HG02981 (cell line): ENCODE measurements around the gene MSANTD1.

Experiments used
- ATAC-seq: cut with Tn5 transposase; IDR thresholded peaks from one replicate; pipeline ENCODE4 v1.9.1; 2021; ENCODE audit warnings: mild to moderate bottlenecking, moderate library complexity; ENCODE audit not compliant: unreplicated experiment

The MSANTD1 gene

GRCh38 chr4:3248811-3249661, at the start of gene MSANTD1:
Gene MSANTD1 (plus strand): TSS chr4:3249159. CDS start chr4:3249223, 64 bp downstream.
- no peak for ATAC-seq

- no peak for ATAC-seq
These were observed 49.1 kb upstream of the MSANTD1 start for GRCh38 chr4:3199653-3200422.

DNA sequence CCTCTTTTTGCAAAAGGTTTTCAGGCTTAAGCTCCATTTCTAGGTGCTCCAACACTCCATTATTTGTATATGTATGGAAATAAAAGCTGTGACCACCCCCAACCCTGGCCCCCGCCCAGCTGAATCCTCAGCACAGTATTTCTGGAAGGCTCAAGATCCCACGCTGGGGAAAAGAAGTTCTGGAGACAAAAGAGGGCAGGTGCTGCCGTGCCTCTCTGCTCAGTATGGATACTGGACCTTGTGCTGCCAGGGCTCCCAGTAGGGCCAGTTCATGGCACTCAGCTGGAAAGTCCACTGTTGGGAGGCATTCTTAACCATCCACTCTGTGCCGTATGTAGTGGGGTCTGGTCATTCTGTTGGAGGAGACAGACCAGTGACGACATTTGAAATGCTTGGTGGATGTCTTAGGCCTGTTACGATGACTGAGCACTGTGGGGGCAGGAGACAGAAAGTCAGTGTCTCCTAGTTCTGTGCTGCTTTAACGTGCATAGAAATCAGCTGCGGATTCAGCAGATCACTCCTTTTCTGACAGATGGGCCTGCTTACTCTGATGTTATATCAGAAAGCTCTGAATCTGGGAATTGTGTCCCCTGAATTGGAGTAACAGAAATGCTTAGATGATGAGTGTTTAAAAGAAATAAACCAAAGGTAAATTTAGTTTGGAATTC, 48.4 kb upstream of the MSANTD1 start:
- ATAC-seq: no peak

DNA sequence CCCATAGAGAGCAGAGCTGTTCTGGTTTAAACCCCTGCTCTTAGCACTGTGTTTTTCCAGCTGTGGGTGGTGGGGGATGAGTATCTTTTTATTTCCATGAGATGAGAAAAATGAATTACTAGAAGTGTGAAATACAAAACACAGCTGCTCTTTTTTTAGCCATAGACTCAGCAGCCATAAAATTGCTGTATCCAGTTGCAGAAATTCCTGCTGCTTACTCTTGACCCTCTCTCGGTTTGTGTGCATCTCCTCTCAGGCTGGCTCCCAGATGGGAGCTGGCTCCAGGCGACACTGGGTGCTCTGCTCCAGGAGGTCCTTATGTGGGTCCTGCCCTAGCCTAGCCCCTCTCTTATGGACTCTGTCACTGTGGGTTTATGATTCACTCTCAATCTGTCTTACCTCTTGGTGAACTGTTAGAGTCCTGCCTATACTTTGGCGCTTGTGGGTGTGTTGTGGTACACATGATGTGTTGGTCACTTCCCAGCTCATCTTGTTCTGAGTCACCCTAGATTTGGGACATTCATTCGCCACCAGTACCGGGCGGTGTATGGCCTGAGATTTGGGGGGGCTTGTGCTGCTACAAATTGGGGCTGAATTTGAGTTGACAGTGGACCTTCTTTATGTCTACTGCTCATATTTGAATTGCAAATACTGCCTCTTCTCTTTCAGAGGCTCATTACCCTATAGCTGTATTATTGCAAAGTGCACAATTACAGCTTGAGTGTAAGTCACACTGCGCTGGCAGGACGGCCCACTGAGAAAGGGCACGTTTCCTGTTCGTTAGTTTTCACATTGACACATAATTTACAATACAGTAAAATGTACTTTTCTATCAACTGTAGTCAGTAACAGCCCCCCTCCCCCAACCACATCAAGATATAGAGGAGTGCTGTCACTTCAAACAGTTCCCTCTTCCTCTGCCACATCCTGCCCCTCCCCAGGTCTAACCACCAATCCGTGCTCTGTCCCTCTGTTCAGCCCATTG, 46.9 kb upstream of the MSANTD1 start:
- peak; percentile 51 for ATAC-seq

- no peak for ATAC-seq
These were observed 45.8 kb upstream of the MSANTD1 start for GRCh38 chr4:3202836-3203820.

DNA sequence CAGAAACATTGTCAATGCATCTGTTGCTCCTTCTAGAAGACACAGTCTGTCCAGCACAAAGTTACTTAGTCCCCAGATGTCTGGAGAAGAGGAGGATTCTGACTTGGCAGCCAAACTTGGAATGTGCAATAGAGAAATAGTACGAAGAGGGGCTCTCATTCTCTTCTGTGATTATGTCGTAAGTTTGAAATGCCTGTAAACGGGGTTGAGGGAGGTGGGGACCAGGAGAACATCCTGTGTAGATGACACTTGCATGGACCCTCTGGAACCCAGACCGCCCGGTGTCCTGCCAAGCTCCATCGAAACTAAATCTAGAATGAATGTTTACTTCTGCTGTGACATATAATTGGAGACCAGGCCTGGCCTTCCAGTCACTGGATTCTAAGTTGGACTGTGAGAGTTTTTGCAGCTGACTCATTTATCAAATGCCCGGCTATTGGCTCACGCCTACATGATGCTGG, 45.0 kb upstream of the MSANTD1 start:
- ATAC-seq: no peak

- ATAC-seq: no peak
These were observed 43.0 kb upstream of the MSANTD1 start for GRCh38 chr4:3205995-3206394.

DNA sequence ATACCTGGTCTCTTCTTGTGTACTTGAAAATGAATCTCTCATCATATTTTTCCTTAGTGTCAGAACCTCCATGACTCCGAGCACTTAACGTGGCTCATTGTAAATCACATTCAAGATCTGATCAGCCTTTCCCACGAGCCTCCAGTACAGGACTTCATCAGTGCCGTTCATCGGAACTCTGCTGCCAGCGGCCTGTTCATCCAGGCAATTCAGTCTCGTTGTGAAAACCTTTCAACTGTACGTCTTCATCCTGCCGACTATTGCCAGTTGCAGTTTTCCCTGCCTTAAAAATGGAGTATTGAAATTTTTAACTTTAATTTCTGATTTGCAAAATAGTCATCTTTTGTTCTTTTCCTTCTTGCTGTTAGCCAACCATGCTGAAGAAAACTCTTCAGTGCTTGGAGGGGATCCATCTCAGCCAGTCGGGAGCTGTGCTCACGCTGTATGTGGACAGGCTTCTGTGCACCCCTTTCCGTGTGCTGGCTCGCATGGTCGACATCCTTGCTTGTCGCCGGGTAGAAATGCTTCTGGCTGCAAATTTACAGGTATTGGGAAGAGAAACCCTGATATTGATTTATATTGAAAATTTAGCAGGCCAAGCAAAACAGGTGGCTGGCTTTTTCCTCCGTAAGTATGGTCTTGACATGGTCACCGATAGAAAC, 42.4 kb upstream of the MSANTD1 start:
- no peak for ATAC-seq

DNA sequence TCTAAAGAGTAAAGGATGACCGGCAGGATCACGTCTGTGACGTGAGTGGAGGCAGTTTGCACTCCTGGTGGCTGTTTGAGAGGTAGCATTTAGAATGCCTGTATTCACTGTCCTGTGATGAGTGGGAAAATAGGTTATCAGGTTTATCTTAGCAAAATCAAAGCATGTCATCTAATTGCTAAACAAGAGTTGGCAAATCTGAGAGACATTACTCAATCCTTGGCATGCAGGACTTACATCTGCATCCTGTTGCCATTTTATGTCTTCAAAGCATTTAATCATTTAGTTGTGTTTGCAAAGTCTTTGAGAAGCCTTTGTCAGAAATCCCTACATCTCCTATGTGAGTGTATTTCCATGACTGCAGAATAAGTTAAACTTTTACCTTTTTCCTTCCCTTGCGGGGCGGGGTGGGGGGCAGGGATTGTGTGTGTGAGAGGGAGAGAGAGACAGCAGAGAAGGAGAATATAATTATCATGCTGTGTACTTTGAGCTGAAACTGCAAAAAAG, 41.4 kb upstream of the MSANTD1 start:
- ATAC-seq: no peak

DNA sequence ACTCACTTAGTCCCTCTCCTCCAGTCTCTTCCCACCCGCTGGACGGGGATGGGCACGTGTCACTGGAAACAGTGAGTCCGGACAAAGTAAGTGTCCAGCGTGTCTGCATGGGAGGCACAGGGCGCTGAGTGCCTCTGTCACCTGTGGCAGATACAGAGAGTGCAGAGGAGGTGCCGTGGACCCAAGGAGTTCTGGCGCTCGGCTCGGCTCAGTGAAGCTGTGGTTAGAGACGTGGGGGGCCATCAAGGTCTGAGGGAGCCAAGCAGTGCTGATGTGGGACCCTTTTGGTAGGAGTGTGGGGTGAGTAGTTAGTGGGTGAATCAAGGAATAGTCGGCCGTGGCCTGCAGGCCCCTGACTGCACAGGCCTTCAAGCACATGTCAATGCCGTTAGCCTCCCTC, 40.1 kb upstream of the MSANTD1 start:
- ATAC-seq: no peak

- no peak for ATAC-seq
These were observed 39.2 kb upstream of the MSANTD1 start for GRCh38 chr4:3209551-3210325.

GRCh38 chr4:3210467-3210866, 38.5 kb upstream of the MSANTD1 start:
- no peak for ATAC-seq

DNA sequence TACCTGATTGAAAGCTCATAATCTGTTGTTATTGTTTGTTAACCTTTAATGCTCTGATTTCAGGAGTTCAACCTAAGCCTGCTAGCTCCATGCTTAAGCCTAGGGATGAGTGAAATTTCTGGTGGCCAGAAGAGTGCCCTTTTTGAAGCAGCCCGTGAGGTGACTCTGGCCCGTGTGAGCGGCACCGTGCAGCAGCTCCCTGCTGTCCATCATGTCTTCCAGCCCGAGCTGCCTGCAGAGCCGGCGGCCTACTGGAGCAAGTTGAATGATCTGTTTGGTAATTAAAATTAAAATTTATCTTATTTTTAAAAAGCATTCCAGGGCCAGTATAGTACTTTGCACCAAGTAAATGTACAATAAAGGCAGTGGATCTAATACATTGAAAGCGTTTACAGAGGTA, 37.1 kb upstream of the MSANTD1 start:
- ATAC-seq: no peak

GRCh38 chr4:3212391-3213105, 36.4 kb upstream of the MSANTD1 start:
- ATAC-seq: no peak

- ATAC-seq: no peak
These were observed 35.9 kb upstream of the MSANTD1 start for GRCh38 chr4:3213106-3213425.

DNA sequence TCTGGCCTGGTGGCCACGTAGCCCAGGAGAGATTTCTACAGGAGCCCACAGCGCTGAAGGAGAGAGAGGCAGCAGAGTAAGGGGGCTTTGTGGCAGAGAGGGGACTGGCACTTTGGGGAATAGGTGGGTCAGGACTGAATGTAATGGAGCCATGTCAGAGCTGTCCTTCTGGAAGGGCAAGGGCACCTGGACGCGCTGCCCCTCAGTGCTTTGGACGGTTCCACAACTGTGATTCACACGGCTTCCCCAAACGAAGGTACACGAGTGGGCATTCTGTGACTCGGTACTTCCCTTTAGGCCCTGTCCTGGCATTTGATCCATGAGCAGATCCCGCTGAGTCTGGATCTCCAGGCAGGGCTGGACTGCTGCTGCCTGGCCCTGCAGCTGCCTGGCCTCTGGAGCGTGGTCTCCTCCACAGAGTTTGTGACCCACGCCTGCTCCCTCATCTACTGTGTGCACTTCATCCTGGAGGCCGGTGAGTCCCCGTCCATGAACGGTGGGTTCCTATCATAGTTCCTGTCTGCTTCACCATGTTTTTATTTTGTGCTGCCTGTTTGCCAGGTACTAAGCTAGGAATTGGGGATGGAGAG, 35.2 kb upstream of the MSANTD1 start:
- ATAC-seq: no peak

DNA sequence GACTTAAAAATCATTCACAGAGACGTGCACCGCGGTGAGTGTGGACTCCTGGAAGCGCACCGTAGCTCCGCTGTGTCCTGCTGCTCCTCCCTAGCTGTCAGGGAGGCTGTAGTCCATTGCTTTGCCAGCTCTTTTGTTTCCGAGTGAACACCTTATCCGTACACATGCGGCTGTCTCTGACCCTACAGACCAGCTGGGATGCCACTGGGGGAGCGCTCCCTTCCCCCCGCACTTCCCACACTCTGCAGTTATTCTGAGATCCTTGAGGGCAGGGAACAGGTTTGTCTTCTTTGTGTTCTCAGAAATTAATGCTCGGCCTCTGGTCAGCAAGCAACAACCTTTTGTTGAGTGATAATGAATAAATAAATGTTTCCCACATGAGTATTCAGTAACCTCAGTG, 33.7 kb upstream of the MSANTD1 start:
- no peak for ATAC-seq
